Activated naive CD4-positive, alpha-beta T cell (primary cell): ENCODE measurements around the gene IFNA4.

Experiments
- DNase-seq, 4 experiments: peaks; one replicate each; lab custom pipeline; 2025; lab: John Stamatoyannopoulos, UW

The IFNA4 gene

DNA sequence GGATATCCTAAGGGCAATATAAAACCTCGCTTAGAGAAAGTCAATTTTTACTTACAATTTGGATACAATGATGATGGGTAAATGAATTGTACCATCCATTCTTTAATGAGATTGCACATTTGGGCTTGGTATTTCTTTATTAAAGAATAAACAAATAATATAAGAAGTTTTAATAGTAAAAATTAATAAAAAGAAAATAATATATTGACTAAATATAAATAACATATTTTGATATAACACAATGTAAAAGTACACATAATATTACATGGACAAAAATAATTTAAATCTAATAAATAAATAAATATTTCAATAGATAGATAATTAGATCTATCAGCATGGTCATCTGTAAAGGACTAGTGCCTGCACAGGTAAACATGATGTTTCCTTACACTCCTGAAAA, 21.9 kb downstream of the IFNA4 start:
- no peak for DNase-seq

DNA sequence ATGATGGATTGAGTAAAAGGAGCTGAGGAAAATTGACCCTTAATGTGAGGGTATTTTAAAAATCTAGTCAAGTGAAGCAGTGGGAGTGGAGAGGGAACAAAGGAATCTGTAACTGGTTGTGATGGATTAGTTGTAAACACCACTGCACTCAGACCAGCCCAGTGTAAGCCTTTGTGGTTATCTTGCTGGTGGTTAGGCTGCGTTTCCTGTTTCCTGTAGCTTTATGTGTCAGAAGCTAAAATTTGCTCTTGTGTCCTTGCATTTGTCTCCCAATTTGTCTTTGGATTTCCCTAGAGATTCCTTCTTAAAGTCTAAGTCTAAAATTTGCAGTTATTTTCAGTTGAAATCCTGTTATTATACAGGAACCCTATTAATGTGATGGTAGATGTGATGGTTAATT, 27.2 kb downstream of the IFNA4 start:
- no peak for DNase-seq

DNA sequence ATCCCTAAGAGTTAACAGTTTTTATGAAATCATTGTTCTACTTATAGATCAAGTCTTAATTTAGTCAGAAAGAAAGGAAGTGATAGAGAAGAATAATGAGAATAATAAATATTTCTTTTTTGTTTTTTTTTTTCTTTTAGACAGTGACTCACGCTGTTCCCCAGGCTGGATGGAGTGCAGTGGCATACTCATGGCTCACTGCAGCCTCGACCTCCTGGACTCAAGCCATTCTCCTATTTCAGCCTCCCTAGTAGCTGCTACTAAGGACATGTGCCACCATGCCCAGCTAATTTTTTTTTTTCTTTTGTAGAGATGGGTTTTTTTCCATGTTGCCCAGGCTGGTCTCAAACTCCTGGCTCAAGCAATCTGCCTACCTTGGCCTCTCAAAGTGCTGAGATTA, 31.9 kb downstream of the IFNA4 start:
- DNase-seq: no peak

DNA sequence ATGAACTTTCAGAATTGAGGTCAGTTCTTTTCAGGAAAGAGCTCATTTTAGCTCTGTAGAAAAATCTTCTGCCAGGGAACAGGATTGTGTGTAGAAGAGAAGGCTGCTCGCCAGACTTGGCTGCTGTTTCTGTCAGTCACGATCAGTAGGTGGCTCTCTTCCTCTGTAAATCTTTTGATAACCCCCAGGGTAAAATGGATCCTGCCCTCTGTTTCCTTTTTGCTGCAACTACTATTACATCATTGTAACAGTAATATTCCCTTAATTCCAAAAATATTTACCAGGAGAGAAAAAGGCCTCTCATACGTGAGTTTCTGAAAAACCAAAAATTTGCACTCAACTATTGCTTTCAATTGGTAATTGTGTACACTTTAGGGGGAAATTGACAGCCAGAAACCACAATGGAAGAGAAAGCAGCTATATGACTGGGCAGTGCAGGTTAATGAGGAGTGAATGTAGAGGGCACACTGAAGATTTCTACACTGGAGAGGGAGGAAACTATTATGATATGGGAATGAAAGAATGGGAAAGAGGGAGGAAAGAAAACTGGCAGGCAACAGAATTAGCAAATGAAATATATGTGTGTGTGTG, 33.3 kb downstream of the IFNA4 start:
- DNase-seq: no peak

DNA sequence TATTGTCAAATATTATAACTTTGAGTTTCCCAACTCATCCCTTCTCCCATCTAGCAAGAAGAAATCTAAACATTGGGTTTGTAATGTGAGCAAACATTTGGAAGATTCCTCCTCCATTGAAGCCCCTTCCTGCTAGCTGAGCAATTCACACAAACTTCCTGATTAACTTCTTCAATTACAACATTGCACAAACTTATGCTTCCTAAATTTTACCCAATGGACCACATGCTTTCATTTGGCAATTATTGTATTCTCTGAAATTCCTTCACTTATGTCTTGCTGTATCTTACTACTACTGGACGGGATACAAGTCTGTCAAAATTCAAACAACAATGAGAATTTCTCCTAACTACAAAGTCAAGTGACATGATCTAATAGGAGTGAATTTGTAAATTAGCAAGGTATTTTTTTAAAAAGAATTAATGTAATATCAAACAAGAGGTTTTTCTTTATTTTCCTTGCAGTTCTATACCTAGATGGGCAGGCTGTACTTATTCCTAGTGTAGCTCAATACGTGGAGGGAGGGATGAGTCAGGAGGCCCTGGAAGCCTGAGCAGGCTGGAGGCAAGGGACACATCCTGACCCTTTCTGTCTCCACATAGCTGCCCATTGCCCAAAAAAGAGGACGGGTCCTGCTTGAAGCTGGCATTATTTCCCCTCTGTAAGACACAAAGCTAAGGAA, 33.9 kb downstream of the IFNA4 start:
- no peak for DNase-seq

DNA sequence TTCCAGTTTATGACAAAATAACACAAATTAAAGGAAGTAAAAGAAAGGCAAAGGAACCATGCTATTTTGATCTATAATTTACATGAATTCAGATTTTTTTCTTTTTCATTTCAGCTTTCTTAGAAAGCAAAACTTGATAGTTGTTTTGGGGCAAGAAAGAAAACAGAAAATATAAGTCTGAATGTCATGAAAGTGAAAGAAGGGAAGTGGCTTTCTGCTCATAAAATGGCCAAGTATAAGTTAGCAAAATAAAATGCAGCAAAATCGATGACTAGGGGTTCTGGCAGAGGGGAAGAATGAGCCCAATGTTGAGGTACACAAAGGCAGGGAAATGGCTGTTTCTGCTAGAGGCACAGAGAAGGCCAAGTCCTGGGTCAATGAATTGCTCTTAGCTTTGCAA, 42.8 kb downstream of the IFNA4 start:
- DNase-seq: no peak

DNA sequence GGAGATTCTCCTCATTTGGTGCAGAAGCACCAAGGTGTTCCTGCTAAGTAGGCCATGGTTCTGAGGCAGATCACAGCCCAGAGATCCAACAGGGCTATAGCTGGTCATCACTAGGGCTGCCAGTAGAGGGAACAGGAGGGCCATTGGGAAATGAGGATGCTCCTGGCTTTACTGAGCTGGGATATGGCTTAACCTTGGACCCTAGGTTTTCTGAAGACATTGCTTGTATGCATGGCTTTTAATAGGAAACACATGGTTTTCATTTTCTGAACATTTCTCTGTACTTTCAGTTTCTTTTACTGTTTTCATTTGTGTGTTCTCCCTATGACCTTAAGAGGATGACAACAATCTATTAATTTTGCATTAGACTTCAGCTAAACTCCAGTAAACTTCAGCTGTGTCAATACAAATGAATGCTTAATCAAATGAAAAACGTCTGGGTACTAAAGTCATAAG, 45.9 kb downstream of the IFNA4 start, which contains the start of gene IFNW1:
IFNW1 (minus strand) TSS at position 406 of the 456 bp plus-strand sequence; CDS start at position 144, 262 bp downstream.
- no peak for DNase-seq

DNA sequence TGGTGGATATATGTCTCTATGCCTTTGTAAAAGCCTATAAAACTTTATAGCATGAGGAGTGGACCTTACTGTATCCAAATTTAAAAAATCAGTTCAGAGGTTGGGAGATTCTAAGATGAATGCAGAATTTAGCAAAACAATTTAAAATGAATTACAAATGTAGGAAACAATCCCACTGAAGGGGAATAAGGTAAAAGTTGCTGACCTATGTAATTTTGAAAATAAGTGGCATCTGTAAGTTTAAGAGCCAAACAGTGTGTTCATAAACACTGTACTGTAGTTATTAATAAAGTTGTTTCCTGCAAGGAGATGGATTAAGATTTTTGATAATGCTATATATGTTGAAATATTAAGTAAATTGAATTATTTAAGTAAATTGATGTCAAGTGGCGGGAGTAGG, 50.4 kb downstream of the IFNA4 start:
- no peak for DNase-seq
